Cortex of kidney (tissue), 1 donor: ENCODE measurements around the gene JAG2.
"Not testable (repeated sequence)": the region's sequence is repeated elsewhere in the genome, so short reads cannot be mapped to it uniquely, and the experiment has no call there.

Experiments used
- DNase-seq: peaks from one replicate; lab custom pipeline; 2025; lab: John Stamatoyannopoulos, UW

JAG2 gene

DNA sequence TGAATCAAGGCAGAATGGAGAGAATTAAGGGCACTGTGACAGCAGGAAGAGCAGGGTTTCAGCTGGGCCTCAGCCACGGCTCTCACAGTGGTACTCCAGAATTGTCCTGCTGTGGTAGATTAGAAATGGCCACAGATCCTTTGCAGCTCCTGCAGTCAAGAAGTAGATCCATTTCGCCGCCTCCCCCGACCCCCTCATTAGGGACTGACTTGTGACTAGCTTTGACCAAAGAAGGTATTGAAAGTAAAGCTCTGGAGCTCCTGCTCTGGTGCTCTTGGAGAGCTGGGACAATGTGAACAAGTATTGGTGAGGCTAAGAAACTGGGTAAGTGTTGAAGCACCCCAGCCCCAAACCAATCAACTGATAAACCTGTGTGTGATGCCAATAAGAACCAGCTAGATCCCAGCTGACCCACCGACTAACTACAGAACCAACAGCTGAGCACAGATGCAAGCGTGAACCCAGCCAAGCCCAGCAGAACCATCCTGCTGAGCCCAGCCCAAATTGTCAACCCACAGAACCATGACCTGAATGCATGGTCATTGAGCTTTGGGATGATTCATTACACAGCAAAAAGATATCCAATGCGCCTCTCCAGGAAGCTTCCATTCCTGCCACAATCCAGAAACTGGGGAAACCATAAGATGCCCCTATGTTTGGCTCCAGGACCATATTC is 50.7 kb downstream of the JAG2 start:
- DNase-seq, result no peak

DNA sequence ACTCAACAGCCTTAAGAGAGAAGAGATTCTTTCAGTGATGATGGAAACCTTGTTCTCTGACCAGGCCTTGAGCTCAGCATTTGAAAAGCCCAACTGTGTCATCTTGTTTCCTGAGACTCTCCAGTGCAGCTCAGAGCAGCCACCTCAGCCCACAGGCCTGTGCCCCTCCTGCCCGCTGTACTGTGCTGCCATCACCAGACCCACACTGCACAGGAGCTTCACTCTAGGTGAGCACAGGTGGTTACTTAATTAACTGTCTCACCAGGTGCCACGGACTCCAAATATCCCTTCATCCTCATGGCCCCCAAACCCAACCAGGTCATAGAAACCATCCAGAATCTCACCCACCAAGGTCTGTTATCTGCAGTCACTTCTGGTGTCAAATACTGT is 51.3 kb downstream of the JAG2 start:
- DNase-seq, result no peak

DNA sequence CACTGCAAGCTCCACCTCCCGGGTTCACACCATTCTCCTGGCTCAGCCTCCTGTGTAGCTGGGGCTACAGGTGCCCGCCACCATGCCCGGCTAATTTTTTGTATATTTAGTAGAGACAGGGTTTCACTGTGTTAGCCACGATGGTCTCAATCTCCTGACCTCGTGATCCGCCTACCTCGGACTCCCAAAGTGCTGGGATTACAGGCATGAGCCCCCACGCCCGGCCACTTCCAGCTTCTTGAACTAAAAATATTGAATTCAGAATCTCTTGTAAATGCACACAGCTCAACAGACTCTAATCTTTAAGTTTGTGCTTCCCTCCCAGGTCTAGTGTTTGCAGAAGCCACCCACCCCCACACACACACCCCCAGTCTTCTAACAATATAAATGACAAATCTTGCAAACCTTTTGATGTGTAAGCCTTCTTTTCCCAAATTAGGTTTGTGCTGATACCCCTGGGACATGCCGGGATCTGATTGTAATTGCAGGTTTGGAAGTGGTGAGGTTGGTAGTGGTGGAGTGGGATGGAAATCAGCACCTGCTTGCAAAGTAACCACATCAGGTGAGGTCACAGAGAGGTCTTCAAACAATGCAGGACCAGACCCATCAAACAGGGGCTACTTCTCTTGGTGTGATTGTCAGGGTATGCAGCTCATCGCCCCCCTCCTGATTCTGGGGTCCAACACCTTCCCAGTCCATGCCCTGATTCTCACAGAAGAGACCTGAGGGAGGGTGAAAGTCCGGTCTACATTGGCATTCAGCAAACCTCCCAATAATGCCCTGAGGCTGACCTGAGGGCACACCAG is 51.9 kb downstream of the JAG2 start:
- DNase-seq, result no peak

DNA sequence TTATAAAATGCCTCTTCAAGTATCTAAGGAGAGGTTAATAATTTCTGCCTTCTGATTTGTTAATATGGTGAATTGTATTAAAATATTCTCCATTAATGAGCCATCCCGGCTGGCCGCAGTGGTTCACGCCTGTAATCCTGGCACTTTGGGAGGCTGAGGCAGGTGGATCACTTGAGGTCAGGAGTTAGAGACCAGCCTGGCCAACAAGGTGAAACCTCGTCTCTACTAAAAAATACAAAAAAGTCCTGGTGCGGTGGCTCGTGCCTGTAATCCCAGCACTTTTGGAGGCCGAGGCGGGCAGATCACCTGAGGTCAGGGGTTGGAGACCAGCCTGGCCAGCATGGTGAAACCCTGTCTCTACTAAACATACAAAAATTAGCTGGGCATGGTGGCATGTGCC is 59.3 kb downstream of the JAG2 start:
- DNase-seq, result not testable (repeated sequence)

DNA sequence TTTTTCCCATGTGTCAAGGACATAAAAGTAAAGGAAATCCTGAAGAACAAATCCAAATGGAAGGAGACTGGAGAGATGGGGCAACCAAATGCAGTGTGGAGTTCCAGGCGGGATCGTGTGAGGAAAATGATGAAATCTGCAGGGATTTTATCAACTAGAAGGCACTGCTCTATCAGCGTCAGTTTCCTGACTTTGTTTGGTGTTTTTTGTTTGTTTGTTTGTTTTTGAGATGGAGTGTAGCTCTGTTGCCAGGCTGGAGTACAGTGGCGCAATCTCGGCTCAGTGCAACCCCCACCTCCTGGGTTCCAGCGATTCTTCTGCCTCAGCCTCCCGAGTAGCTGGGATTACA is 60.1 kb downstream of the JAG2 start:
- no peak for DNase-seq

DNA sequence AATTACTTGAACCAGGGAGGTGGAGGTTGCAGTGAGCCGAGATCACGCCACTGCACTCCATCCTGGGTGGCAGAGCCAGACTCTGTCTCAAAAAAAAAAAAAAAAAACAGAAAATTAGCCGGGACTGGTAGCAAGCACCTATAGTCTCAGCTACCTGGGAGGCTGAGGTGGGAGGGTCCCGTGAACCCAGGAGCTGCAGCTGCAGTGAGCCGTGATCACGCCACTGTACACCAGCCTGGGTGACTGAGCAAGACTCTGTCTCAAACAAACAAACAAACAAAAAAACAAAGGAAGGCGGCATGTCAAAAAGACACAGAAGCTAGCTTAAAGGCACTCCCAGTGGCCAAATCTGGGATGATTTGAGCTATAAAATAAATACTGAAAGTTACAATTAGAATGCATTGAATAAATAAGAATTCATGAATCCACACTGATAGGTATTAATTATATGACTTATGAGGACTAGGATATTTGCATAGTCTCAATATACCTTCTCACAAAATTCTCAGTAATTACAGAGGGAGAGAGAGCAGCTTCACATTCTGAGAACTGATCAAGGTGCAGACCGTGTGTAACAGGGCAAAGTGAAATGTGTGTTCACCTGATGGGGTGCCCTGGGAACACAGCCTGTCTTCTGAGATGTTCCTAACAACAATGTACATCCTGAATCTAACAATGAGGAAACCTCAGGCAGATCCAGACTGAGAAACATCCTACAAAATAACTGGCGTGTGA is 60.6 kb downstream of the JAG2 start:
- DNase-seq, result no peak

DNA sequence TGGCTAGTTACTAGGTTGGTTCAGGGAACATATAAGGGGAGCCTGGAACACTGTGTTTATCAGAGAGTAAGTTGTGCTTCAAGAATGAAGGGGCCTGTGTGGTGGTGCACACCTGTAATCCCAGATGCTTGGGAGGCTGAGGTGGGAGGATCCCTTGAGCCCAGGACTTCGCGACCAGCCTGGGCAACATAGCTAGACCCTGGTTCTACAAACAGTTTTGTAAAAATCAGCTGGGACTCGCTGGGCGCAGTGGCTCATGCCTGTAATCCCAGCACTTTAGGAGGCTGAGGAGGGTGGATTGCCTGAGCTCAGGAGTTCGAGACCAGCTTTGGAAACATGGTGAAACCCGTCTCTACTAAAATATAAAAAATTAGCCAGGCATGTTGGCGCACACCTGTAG is 61.2 kb downstream of the JAG2 start:
- no peak for DNase-seq

DNA sequence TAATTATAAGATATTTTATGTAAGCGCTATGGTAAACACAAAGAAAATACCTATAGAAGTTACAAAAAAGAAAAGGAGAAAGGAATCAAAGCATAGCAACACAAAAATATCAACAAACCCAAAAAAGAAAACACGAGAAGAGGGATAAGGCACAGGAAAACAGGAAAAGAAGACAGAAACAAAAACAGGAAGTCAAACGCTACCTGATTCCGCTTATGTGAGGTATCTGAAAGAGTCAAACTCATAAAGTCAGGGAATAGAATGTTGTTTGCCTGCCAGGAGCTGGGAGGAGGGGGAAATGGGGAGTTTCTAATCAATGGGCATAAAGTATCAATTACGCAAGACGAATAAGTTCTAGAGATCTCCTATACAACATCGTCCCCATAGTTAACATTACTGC is 63.4 kb downstream of the JAG2 start:
- DNase-seq, result no peak

DNA sequence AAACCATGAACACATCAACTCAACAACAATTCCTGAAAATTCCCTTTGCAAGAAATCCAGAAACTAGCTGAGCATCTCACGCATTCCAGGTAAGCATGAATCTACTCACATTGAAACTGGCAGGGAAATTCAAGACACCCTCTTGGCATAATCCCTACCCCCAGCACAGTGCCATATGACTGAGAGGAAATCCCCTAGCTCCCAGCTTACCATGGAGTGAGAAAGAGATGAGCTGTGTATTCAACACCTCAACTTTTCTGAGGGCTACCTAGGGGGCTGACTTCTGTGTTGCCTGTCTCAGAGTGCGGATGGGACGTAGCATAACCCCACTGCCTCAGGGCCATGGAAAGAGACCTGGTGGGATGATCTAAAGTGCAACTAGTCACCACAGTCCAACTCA is 65.7 kb downstream of the JAG2 start:
- no peak for DNase-seq

DNA sequence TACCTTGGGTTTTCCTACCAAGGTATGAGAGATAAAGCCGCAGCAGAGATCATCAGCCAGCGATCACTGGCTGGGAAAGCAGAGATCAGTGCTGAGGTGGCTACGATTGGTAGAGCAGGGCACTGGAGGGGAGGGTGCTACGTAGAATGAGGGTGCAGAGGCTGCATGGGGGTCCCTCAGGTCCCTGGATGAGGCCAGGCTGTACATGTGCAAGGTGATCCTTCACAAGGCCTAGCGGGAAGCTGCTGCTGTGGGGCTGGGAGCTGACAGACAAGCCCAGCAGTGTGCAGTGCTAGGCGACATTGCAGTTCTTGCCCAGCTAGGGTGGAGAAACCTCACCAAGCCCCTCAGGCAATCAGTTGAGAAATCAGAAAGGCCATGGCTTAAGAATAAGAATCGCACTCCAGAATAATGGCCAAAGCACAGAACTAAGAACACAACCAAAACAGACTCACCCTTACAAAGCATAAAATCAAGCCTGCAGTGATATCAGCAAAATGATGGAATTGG is 66.2 kb downstream of the JAG2 start:
- no peak for DNase-seq

DNA sequence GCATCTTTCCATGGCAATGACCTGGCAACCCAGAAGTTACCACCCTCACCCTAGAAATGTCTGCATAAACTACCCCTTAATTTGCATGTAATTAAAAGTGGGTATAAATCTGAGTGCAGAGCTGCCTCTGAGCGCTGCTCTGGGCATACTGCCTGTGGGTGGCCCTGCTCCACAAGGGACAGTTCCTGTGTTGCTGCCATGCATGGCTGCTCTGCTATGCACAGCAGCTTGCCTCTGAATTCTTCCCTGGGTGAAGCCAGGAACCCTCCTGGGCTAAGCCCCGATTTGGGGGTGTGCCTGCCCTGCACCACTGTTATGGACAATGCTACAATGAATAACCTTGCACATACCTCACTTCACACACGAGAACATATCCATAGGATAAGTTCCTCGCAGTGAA is 67.7 kb downstream of the JAG2 start:
- DNase-seq, result no peak

DNA sequence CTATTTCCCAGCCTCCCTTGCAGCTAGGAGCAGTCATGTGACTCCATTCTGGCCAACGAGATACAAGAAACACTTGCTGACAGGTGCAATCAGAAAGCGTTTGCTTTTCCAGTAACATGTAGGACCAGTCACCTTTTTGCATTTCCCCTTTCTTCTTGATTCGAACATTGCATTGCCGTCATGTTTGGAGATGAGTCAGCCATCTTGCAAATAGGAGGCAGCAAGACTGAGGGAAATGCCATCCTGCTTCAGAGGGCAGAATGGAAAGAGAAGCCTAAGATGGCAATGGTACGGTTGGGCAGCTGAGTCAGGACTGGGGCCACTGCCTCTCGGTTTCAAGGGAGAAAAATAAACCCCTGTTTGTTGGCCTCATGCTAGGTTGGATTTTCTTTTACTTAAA is 68.8 kb downstream of the JAG2 start:
- DNase-seq, result no peak

DNA sequence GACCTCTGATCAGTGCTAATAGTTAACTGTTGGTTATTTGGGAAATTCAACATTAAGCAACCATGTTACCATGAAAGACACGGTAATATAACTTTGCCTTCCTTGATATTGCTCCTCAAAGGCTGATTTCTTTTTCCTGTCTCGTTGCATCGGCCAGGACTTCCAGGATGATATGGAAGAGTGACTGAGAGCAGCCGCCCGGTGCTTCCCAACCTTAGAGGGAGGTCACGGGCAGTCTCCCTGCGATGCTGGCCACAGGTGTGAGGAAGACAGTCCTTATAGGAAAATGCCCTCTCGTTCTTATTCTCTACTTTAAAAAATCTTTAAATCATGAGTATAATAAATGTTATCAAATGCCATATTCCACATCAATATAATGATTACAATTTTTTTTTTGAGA is 70.3 kb downstream of the JAG2 start:
- no peak for DNase-seq

DNA sequence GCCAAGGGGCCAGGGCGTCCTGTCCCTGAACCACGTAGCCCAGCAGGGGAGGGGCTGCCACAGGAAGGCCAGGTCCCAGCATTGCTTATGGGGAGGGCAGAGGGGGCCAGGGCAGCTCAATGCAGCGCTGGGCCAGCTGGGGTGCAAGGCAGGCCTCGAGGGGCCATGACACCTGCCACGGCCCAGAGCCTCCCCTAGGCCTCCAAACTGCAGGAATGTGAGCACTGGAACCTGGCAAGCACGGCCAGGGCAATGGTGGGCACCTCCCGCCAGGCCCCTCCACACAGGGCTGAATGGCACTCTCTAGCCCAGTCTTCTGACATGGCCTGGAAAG is 70.8 kb downstream of the JAG2 start:
- DNase-seq, result no peak

DNA sequence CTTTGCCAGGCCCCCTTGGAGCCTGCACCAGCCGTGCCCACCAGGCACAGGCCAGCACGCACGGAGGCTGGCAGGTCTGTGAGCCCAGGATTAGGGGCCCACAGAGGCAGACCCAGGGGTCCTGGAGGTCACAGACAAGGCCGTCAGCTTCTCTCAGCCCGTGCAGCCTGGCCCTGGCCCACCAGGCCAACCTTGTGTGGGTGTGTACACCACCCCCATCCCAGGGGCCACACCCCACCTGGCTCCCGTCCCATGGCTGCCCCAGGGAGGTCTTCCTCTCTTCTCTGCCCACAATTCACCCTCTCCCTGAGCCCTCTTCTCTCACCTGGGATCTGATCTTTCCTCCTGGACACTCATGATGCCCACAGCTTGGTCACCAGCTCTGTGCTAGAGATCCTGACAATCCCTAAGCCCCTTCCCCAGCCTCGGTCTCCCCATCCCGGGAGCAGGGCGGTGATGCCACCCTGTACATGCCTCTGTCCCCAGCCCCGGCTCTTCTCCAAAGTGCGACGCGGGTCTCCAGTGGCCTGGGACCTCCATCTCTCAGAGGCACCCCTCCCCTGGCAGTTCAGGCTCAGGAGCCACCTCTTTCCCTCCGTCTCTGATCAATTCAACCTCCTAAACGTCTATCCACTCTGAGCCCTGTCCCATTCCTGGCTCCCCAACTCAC is 72.2 kb downstream of the JAG2 start:
- no peak for DNase-seq

DNA sequence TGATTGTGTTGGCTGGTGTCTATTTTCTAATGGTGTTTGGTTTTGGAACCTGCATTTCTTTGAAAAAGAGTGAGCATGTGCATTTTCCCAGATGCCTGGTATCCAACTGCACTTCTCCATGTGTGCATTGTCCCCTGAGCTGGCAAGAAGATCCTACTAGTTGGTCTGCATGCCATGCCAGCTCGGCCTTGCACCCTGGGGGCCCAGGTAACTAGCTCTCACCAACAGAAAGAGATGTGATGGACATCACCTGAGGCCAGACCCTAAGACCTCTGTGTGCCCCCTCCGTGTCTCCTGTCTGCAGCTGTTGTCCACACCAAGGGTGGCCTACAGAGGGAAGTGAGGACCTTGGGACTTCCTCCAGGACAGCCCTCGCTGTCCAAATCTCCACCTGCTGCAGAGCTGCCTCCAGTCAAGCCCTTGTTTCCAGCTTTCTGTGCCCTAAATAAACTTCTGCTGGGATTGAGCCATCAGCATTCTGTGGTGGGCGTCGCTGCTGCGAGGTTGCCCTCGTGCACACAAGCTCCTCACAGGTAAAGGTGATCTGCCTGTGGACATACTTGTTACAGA is 73.3 kb downstream of the JAG2 start:
- no peak for DNase-seq

DNA sequence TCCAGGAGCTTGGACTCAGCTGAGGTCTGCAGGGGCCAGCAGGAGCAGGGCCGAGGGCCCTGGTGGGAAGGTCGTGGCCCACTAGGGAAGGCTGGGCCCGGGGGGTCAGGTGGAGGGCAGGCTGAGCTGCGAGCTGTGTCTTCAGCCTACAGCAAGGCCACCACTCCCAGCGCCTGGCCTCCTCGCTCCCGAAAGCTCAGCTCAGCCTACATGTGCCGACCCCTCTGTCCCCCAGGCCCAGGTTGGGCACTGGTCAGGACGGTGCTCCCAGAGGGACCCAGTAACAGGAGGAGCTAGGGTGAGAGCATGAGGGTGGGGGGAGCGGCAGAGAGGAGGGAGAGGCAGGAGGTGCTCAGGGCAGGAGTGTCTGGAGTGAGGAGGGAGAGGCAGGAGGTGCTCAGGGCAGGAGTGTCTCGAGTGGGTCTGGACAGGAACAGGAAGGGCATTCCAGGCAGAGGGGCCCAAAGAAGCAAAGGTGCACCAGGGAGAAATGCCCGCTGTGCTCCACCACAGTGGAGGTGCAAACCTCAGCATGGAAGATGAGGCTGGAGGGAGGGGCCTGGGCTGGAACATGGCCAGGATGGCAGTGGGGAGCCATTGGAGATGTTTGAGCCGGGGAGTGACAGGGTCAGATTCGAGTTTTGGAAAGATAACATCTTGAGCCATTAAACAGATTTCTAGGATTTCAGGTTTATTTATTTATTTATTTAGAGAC is 74.2 kb downstream of the JAG2 start:
- DNase-seq, result no peak

DNA sequence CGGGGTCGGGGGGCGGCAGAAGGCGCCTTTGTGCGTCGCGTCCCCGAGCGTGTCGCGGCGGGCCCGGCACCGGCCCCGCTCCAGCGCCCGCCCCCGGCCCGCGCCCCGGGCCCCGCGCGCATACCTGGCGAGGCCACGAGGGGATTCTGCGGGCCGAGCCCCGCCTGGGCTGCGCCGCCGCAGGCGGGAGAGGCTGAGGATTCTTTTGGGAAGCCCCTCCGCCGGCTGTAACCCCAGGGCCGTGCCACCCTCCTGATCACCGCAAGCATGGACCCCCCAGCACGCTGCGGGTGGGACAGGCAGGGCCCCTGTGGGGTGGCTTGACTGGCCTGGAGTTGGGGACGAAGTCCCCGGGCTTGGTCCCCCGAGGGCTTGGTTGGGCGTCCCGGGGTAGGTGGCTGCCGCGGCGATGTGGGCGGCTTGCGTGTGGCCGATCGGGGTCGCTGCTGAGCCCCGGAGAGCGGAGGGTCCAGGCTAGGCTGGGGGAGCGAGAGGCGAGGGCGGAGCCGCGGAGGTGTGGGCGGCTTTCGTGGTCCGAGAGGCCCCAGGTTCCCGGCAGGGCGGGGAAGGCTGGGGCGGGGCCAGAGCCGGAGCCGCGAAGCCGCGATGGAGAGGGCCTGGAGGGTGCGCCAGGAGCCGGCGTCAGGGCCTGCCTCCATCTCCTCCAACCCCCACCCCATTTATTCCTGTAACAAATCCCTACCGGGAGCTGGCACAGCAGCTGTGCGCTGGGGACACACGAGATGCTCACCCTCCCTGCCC is 75.0 kb downstream of the JAG2 start:
- no peak for DNase-seq

DNA sequence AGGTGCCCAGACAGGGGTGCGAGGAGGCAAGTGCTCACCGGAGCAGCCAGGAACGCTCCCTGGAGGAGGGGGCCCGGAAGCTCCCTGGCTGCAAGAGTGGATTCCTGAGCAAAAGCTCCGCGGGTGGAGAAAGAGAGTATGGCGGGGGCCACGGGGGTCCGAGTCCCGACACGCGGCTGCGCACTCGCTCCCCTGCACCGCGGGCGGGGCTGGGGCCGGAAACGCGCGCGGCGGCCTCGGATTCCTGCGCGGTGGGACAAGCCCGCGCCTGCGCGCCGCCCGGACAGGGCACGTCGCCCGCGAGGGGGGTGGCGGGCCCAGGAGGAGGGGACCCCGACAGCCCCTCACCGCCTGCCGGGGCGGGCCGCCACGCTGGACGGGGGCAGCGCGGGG is 75.5 kb downstream of the JAG2 start:
- DNase-seq, result no peak

DNA sequence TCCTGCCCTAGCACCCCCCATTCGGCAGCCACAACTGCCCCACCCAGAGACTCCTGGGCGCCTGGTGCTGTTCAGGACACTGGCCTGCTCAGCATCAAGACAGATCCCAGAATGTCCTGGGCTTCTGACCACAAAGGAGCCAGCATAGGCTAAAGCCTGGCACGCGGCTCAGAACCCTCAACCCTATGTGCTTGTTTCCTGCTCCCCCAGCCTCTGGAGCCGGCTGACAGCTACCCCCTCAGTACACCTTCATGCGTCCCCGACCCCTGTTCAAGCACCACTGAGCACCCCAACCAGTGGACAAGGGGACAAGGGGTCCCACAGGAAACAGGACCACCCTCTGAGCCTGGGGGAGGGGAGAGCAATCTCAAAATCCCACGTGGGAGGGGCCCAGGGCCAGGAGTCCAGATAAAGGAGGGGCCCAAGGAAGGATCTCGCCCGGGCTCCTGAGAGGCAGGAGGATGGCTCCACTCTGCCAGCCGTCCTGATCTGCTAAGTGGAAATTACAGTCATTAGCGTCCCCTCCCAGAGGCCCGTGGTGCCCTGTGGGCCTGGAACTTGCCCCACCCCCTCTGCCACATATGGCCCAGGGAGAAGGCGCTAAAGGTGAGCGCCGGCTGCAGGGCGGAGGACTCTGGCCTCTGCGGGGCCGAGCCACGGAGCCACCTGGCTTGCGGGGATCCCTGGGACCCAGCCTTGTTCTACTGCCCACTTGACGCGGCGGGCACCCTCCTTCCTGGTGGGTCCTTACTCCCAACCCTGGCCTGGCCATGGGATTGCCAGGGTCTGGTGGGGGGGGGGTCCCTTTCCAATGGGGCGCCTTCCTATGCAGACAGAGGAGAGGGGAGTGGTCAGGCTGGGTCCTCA is 76.2 kb downstream of the JAG2 start:
- DNase-seq, result no peak
